ENCODE data around the gene FRS3. TPM values are rescaled to one million over a fixed set of nuclear protein-coding genes. Genes with fewer than 3 reads are reported as not detected.
A peak's percentile ranks its signal among the peaks of the same experiment; 100 is the strongest.

Gene FRS3
- total and polyA plus RNA-seq, 2 donors from 2014 or later = 5.3 to 7.0 TPM

DNA sequence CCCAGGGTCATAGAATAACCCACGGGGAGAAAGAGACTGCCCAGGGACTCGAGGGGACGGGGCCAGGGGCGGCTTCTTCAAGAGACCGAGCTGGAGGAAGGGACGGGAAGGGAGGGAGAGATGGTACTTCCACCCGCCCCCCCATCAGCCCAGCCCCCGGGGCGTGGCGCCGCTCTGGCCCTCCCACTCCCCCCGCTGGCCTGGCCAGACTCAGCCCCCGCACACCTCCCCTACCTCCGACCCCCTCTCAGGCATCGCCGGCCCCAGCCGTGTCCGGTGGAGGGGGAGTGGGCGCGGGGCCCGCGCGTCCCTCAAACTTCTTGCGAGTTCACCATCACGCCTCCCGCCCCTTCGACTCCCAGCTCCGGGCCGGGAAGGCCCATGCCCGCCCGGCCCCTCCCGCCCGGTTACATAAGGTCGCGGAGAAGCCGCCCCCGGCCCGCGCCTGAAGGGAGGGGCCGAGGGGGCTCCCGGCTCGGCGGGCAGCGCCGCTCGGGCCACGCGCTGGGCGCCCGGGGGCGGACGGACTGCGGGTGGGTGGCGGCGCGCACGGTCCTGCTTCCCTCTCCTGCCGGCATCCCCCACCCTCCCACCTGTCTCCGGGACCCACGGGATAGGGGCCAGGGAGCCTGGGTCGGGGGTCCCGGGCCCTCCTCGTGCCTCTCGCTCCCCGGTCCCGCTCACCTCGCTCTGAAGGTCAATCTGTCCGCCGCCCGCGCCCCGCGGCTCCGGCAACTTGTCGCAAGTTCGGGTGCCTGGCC, 44.9 kb downstream of the FRS3 start:
- intact Hi-C loops (cut with DNase I) = no loop called here
- peak overlapping the region; percentile 11 to 59 (median 48) for H3K4me3 ChIP-seq (ENCODE audit: low read length in 3 of 3)
- TF ChIP-seq, protein P1, sequence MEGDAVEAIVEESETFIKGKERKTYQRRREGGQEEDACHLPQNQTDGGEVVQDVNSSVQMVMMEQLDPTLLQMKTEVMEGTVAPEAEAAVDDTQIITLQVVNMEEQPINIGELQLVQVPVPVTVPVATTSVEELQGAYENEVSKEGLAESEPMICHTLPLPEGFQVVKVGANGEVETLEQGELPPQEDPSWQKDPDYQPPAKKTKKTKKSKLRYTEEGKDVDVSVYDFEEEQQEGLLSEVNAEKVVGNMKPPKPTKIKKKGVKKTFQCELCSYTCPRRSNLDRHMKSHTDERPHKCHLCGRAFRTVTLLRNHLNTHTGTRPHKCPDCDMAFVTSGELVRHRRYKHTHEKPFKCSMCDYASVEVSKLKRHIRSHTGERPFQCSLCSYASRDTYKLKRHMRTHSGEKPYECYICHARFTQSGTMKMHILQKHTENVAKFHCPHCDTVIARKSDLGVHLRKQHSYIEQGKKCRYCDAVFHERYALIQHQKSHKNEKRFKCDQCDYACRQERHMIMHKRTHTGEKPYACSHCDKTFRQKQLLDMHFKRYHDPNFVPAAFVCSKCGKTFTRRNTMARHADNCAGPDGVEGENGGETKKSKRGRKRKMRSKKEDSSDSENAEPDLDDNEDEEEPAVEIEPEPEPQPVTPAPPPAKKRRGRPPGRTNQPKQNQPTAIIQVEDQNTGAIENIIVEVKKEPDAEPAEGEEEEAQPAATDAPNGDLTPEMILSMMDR (IDR thresholded peaks at IDR 0.05; ENCODE audit: borderline replicate concordance, extremely low read depth, insufficient read depth) = no peak
- H3K4me1 ChIP-seq (ENCODE audit: control insufficient read depth in 2 of 3, insufficient read depth in 2 of 3, low read depth in 1 of 3, low read length in 3 of 3) = peaks cover 0 to 32% (median 17%) of the 10 kb centered on the region in 3 donors
- peak overlapping the region; percentile 98 for H3K27ac ChIP-seq (ENCODE audit: low read depth in 2 of 2, low read length in 2 of 2)
- no peaks in the 10 kb centered on the region for H3K9me3 ChIP-seq (ENCODE audit: control insufficient read depth in 2 of 3, insufficient read depth in 1 of 3, low read length in 3 of 3)
- peak overlapping the region in 2 of 3 donors; percentile 55 to 61 for H3K9ac ChIP-seq (ENCODE audit: low read length in 3 of 3)
- H3K27me3 ChIP-seq (ENCODE audit: control insufficient read depth, insufficient read depth, low read length) = no peaks in the 10 kb centered on the region
- H3K36me3 ChIP-seq (ENCODE audit: control insufficient read depth in 2 of 3, insufficient read depth in 3 of 3, low read length in 3 of 3) = no peaks in the 10 kb centered on the region
- FAIRE-seq = no peak
- peak; percentile 72 to 95 (median 89) for DNase-seq

DNA sequence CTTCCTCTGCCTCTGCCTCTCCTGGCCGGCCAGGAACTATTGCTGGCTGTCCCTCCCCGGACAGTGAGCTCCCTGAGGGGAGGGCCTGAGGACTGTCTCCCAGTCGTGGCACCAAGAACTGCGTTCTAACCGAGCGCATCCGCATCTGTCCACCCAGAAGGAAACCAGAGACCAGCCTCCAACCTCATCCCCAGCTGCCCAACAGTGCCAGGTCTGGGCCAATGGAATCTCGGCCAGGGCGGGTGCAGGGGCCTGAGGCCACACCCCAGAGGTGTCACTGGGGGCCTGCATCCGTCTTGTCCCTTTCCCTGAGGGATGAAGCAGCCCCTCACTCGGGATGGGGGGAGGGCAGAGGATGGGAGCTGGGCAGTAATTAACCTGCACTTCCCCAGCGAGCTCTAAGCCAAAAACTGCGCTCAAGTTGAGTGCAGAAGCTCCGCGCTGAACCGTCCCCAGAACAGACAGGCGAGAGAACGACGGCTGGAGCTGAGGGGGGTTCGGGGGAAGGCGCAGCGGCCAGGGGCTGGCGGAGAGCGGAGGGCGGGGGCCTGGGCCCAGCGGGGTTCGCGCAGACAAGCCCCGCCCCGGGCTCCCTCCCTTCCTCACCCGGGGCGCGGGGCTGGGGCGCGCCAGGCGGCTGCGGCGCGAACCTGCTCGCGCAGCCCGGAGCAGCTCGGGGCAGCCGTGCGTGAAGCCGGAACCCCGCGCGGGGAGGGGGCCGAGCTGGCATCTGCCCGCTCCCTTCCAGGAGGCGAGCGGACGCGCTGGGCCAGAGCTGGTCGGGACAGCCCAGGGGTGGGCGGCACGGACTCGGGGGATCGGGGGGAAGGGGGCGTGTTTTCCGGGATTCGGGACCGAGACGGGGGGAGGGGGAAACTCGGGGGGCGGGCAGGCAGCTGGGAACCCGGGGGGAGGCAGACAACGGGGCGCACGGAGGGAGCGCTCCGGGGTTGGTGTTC, 45.7 kb downstream of the FRS3 start:
- Histone ChIP-seq H3K9me3 (ENCODE audit: control insufficient read depth in 2 of 3, insufficient read depth in 1 of 3, low read length in 3 of 3) (no peaks in the 10 kb centered on the region), H3K27ac (ENCODE audit: low read depth in 2 of 2, low read length in 2 of 2) (peak overlapping the region; percentile 98), H3K4me1 (ENCODE audit: control insufficient read depth in 2 of 3, insufficient read depth in 2 of 3, low read depth in 1 of 3, low read length in 3 of 3) (peaks cover 0 to 32% (median 17%) of the 10 kb centered on the region in 3 donors), H3K4me3 (ENCODE audit: low read length in 3 of 3) (peak overlapping the region; percentile 53 to 77 (median 59)), H3K36me3 (ENCODE audit: control insufficient read depth in 2 of 3, insufficient read depth in 3 of 3, low read length in 3 of 3) (no peaks in the 10 kb centered on the region), H3K27me3 (ENCODE audit: control insufficient read depth, insufficient read depth, low read length) (no peaks in the 10 kb centered on the region), H3K9ac (ENCODE audit: low read length in 3 of 3) (peak overlapping the region in 2 of 3 donors; percentile 74 to 87)
- FAIRE-seq (no peak), DNase-seq (peak; percentile 79 to 95 (median 90))
- TF ChIP-seq, protein P1 (IDR thresholded peaks at IDR 0.05; ENCODE audit: borderline replicate concordance, extremely low read depth, insufficient read depth) = no peak
- intact Hi-C loops (cut with DNase I) = no loop called here

GRCh38 chr6:41733360-41733706, 46.4 kb downstream of the FRS3 start:
- Histone ChIP-seq H3K4me3 (ENCODE audit: low read length in 3 of 3) (peak overlapping the region; percentile 35 to 77 (median 59)), H3K4me1 (ENCODE audit: control insufficient read depth in 2 of 3, insufficient read depth in 2 of 3, low read depth in 1 of 3, low read length in 3 of 3) (peaks cover 0 to 35% (median 17%) of the 10 kb centered on the region in 3 donors), H3K27ac (ENCODE audit: low read depth in 2 of 2, low read length in 2 of 2) (peak overlapping the region; percentile 98), H3K27me3 (ENCODE audit: control insufficient read depth, insufficient read depth, low read length) (no peaks in the 10 kb centered on the region), H3K36me3 (ENCODE audit: control insufficient read depth in 2 of 3, insufficient read depth in 3 of 3, low read length in 3 of 3) (no peaks in the 10 kb centered on the region), H3K9me3 (ENCODE audit: control insufficient read depth in 2 of 3, insufficient read depth in 1 of 3, low read length in 3 of 3) (no peaks in the 10 kb centered on the region), H3K9ac (ENCODE audit: low read length in 3 of 3) (peak overlapping the region in 2 of 3 donors; percentile 74 to 87)
- TF ChIP-seq, protein P1 (IDR thresholded peaks at IDR 0.05; ENCODE audit: borderline replicate concordance, extremely low read depth, insufficient read depth) = no peak
- DNase-seq (peak in 1 of 5 donors; percentile 37), FAIRE-seq (no peak)
- intact Hi-C loops (cut with DNase I) = no loop called here

Measured in kidney (tissue), 14 donors.